Hepatocyte (in vitro differentiated cells): ENCODE measurements around the gene ZNF814. TPM values are rescaled to one million over a fixed set of nuclear protein-coding genes. Genes with fewer than 3 reads are reported as not detected.
A peak's percentile ranks its signal among the peaks of the same experiment; 100 is the strongest.
"Not testable (repeated sequence)": the region's sequence is repeated elsewhere in the genome, so short reads cannot be mapped to it uniquely, and the experiment has no call there.

Source experiments
- DNase-seq: peaks from one replicate; pipeline ENCODE4 v3.0.0-alpha.2; 2016; ENCODE audit warnings: low spot score
- H2AFZ ChIP-seq: fragments of 200-600 bp; sonication (generic); 2 replicates; pipeline ENCODE4 v1.6.0; 2016; ENCODE audit warnings: antibody characterized with exemption, mild to moderate bottlenecking
- H3K27ac ChIP-seq: fragments of 200-600 bp; sonication (generic); 2 replicates; pipeline ENCODE4 v1.5.1; 2016; ENCODE audit warnings: mild to moderate bottlenecking
- H3K27me3 ChIP-seq: fragments of 200-600 bp; sonication (generic); 2 replicates; pipeline ENCODE4 v1.6.1; 2016
- H3K36me3 ChIP-seq: fragments of 200-600 bp; sonication (generic); replicated peaks from 2 replicates; pipeline ENCODE4 v1.5.1; 2016; ENCODE audit warnings: low read depth; ENCODE audit not compliant: insufficient read depth
- H3K4me1 ChIP-seq: fragments of 200-600 bp; sonication (generic); 2 replicates; pipeline ENCODE4 v1.5.1; 2016; ENCODE audit warnings: mild to moderate bottlenecking, moderate library complexity; ENCODE audit not compliant: insufficient read depth
- H3K4me2 ChIP-seq: fragments of 200-600 bp; sonication (generic); 2 replicates; pipeline ENCODE4 v1.6.0; 2016
- H3K4me3 ChIP-seq: fragments of 200-600 bp; sonication (generic); 2 replicates; pipeline ENCODE4 v1.5.1; 2016; ENCODE audit warnings: mild to moderate bottlenecking
- H3K79me2 ChIP-seq: fragments of 200-600 bp; sonication (generic); 2 replicates; pipeline ENCODE4 v1.6.0; 2017; ENCODE audit warnings: mild to moderate bottlenecking
- H3K9me2 ChIP-seq: fragments of 200-600 bp; sonication (generic); replicated peaks from 2 replicates; pipeline ENCODE4 v1.6.0; 2017; ENCODE audit warnings: mild to moderate bottlenecking; ENCODE audit not compliant: insufficient read depth
- H3K9me3 ChIP-seq: fragments of 200-600 bp; sonication (generic); 2 replicates; pipeline ENCODE4 v1.5.1; 2016; ENCODE audit warnings: low read depth, mild to moderate bottlenecking
- H4K20me1 ChIP-seq: fragments of 200-600 bp; sonication (generic); 2 replicates; pipeline ENCODE4 v1.6.0; 2016; ENCODE audit warnings: mild to moderate bottlenecking; ENCODE audit not compliant: insufficient read depth, poor library complexity, severe bottlenecking
- CTCF ChIP-seq: fragments of 200-600 bp; sonication (generic); IDR thresholded peaks from 2 replicates; pipeline ENCODE4 v1.5.1; 2016; ENCODE audit warnings: antibody characterized with exemption, mild to moderate bottlenecking; ENCODE audit not compliant: poor library complexity
- EZH2 ChIP-seq: fragments of 200-600 bp; sonication (generic); IDR thresholded peaks from 2 replicates; pipeline ENCODE4 v1.6.1; 2016; ENCODE audit warnings: antibody characterized with exemption, mild to moderate bottlenecking, borderline replicate concordance
- EZH2phosphoT487 ChIP-seq: fragments of 200-600 bp; sonication (generic); IDR thresholded peaks from one replicate; pipeline ENCODE4 v1.6.1; 2018; ENCODE audit warnings: antibody characterized with exemption, mild to moderate bottlenecking, low read depth, moderate library complexity; ENCODE audit not compliant: unreplicated experiment, severe bottlenecking
- WGBS: methylation state at CpG from one replicate; pipeline ENCODE4 v1.1.6; 2016; ENCODE audit warnings: low lambda C conversion rate; ENCODE audit errors: missing lambda C conversion rate; 5-methylcytosine and 5-hydroxymethylcytosine counted together
- polyA plus RNA-seq: library from polyadenylated mRNA; unstranded; fragments of >200 nt; fragmentation: Nextera tagmentation; extraction: Ambion mirVana; gene quantifications from 2 replicates; pipeline ENCODE4 v1.2.1, GENCODE V29; 2016
- total RNA-seq: library from RNA; depleted of rRNA; stranded (reverse); fragments of >200 nt; gene quantifications from 2 replicates; pipeline ENCODE4 v1.2.3, GENCODE V29; 2014

Gene ZNF814
- total and polyA plus RNA-seq, 2 experiments from 2014 or later = 16.1 to 19.2 TPM

GRCh38 chr19:57907394-57907793, 18.6 kb upstream of the ZNF814 start:
- no peak for TF ChIP-seq CTCF
- TF ChIP-seq EZH2phosphoT487 = no peak
- no peak for TF ChIP-seq EZH2
- H3K9me2 ChIP-seq = no peaks in the 10 kb centered on the region
- no peaks in the 10 kb centered on the region for H3K9me3 ChIP-seq
- H4K20me1 ChIP-seq = no peaks in the 10 kb centered on the region
- H3K4me3 ChIP-seq = no peak overlapping the region
- no peak for DNase-seq
- H3K4me1 ChIP-seq = peaks cover 5% of the 10 kb centered on the region
- H2AFZ ChIP-seq = no peak overlapping the region
- H3K27ac ChIP-seq = no peak overlapping the region
- peaks cover 8% of the 10 kb centered on the region for H3K79me2 ChIP-seq
- 95% methylated on average over 3 of the region's 3 CpGs for WGBS
- H3K36me3 ChIP-seq = no peaks in the 10 kb centered on the region
- H3K4me2 ChIP-seq = no peak overlapping the region
- no peaks in the 10 kb centered on the region for H3K27me3 ChIP-seq

- Histone ChIP-seq H3K9me2 (no peaks in the 10 kb centered on the region), H3K27ac (no peak overlapping the region), H3K36me3 (no peaks in the 10 kb centered on the region), H4K20me1 (no peaks in the 10 kb centered on the region), H3K4me3 (no peak overlapping the region), H3K9me3 (no peaks in the 10 kb centered on the region), H3K27me3 (no peaks in the 10 kb centered on the region), H3K4me2 (no peak overlapping the region), H3K79me2 (peaks cover 4% of the 10 kb centered on the region), H3K4me1 (peaks cover 5% of the 10 kb centered on the region), H2AFZ (no peak overlapping the region)
- WGBS = 85% methylated on average over 6 of the region's 6 CpGs
- TF ChIP-seq EZH2 (no peak), EZH2phosphoT487 (no peak), CTCF (no peak)
- no peak for DNase-seq
Observed at GRCh38 chr19:57905258-57905657, 16.4 kb upstream of the ZNF814 start.

- no peaks in the 10 kb centered on the region for H3K9me3 ChIP-seq
- H3K4me2 ChIP-seq = no peak overlapping the region
- peaks cover 4% of the 10 kb centered on the region for H3K79me2 ChIP-seq
- no peak for DNase-seq
- no peaks in the 10 kb centered on the region for H3K36me3 ChIP-seq
- H2AFZ ChIP-seq = no peak overlapping the region
- no peaks in the 10 kb centered on the region for H3K9me2 ChIP-seq
- H3K4me3 ChIP-seq = no peak overlapping the region
- whole genome bisulfite sequencing = 79% methylated on average over 7 of the region's 7 CpGs
- no peaks in the 10 kb centered on the region for H4K20me1 ChIP-seq
- H3K27me3 ChIP-seq = no peaks in the 10 kb centered on the region
- H3K4me1 ChIP-seq = peaks cover 5% of the 10 kb centered on the region
- TF ChIP-seq EZH2 = no peak
- no peak for TF ChIP-seq CTCF
- no peak for TF ChIP-seq EZH2phosphoT487
- no peak overlapping the region for H3K27ac ChIP-seq
Observed at GRCh38 chr19:57903618-57904184, 14.9 kb upstream of the ZNF814 start.

GRCh38 chr19:57900311-57900710, 11.5 kb upstream of the ZNF814 start:
- Histone ChIP-seq H3K27ac (no peak overlapping the region), H2AFZ (no peak overlapping the region), H3K4me1 (peaks cover 5% of the 10 kb centered on the region), H3K4me2 (no peak overlapping the region), H3K9me3 (no peaks in the 10 kb centered on the region), H3K79me2 (peaks cover 4% of the 10 kb centered on the region), H3K27me3 (no peaks in the 10 kb centered on the region), H3K4me3 (no peak overlapping the region), H3K9me2 (no peaks in the 10 kb centered on the region), H3K36me3 (no peaks in the 10 kb centered on the region), H4K20me1 (no peaks in the 10 kb centered on the region)
- TF ChIP-seq EZH2 = no peak
- no peak for TF ChIP-seq EZH2phosphoT487
- TF ChIP-seq CTCF = no peak
- 56% methylated on average over 5 of the region's 5 CpGs for WGBS
- DNase-seq = no peak

- WGBS = 7% methylated on average over 3 of the region's 3 CpGs
- peak overlapping the region; percentile 81 for H3K27ac ChIP-seq
Observed at GRCh38 chr19:57890706-57891105, 1.9 kb upstream of the ZNF814 start.

More at GRCh38 chr19:57890706-57891105, 1.9 kb upstream of the ZNF814 start:
- not testable (repeated sequence) for H3K9me3 ChIP-seq, H3K4me3 ChIP-seq, H3K4me1 ChIP-seq, H3K9me2 ChIP-seq, H3K36me3 ChIP-seq, H4K20me1 ChIP-seq, H3K27me3 ChIP-seq, H3K4me2 ChIP-seq, H2AFZ ChIP-seq
- peaks cover 25% of the 10 kb centered on the region for H3K79me2 ChIP-seq
- DNase-seq = peak; percentile 57
